SK-N-SH treated with all-trans-retinoic acid at 6 μM for 48 hours (cell line): Measurements from ENCODE around the gene CD46.

Experiments
- ARNTL ChIP-seq: fragments of 450-650 bp; formaldehyde crosslinking; IDR thresholded peaks from 2 replicates; pipeline ENCODE4 v1.5.0; 2020; ENCODE audit warnings: low read depth, mild to moderate bottlenecking, moderate library complexity, borderline replicate concordance
- BACH2 ChIP-seq: fragments of 250-450 bp; sonication (Bioruptor Pico); IDR thresholded peaks from 2 replicates; pipeline ENCODE4 v1.9.0; 2021; ENCODE audit warnings: mild to moderate bottlenecking, borderline replicate concordance
- CSRNP3 ChIP-seq: fragments of 250-450 bp; sonication (Bioruptor Pico); IDR thresholded peaks from 2 replicates; pipeline ENCODE4 v1.5.1; 2021; ENCODE audit warnings: mild to moderate bottlenecking, moderate library complexity
- GLIS3 ChIP-seq: fragments of 250-450 bp; sonication (Bioruptor Pico); IDR thresholded peaks from 2 replicates; pipeline ENCODE4 v1.5.0; 2020; ENCODE audit warnings: mild to moderate bottlenecking, moderate library complexity
- PATZ1 ChIP-seq: fragments of 250-450 bp; sonication (Bioruptor Pico); IDR thresholded peaks from 2 replicates; pipeline ENCODE4 v1.8.0; 2020; ENCODE audit warnings: mild to moderate bottlenecking, moderate library complexity, borderline replicate concordance
- POU6F1 ChIP-seq: fragments of 250-450 bp; sonication (Bioruptor Pico); IDR thresholded peaks from 2 replicates; pipeline ENCODE4 v1.8.0; 2021; ENCODE audit warnings: low read depth, mild to moderate bottlenecking, moderate library complexity, borderline replicate concordance
- TCF4 ChIP-seq: fragments of 250-450 bp; sonication (Bioruptor Pico); IDR thresholded peaks from 2 replicates; pipeline ENCODE4 v1.8.0; 2021; ENCODE audit warnings: mild to moderate bottlenecking, moderate library complexity, borderline replicate concordance
- TOX ChIP-seq: fragments of 250-450 bp; sonication (Bioruptor Pico); IDR thresholded peaks from 2 replicates; pipeline ENCODE4 v1.8.0; 2021; ENCODE audit warnings: mild to moderate bottlenecking, moderate library complexity, borderline replicate concordance
- TSHZ2 ChIP-seq: fragments of 250-450 bp; sonication (Bioruptor Pico); IDR thresholded peaks from 2 replicates; pipeline ENCODE4 v1.5.0; 2020; ENCODE audit warnings: mild to moderate bottlenecking, moderate library complexity
- ZC3H10 ChIP-seq: fragments of 250-450 bp; sonication (Bioruptor Pico); IDR thresholded peaks from 2 replicates; pipeline ENCODE4 v1.5.1; 2021; ENCODE audit warnings: mild to moderate bottlenecking, moderate library complexity
- ZFP30 ChIP-seq: fragments of 450-650 bp; formaldehyde crosslinking; IDR thresholded peaks from 2 replicates; pipeline ENCODE4 v1.5.0; 2022; ENCODE audit warnings: mild to moderate bottlenecking, moderate library complexity
- ZNF70 ChIP-seq: fragments of 450-650 bp; formaldehyde crosslinking; IDR thresholded peaks from 2 replicates; pipeline ENCODE4 v1.5.0; 2020; ENCODE audit warnings: mild to moderate bottlenecking, moderate library complexity
- ZNF8 ChIP-seq: fragments of 450-650 bp; formaldehyde crosslinking; IDR thresholded peaks from 2 replicates; pipeline ENCODE4 v1.5.0; 2020; ENCODE audit warnings: mild to moderate bottlenecking, moderate library complexity

GRCh38 chr1:207798847-207799246, 47.0 kb downstream of the CD46 start:
- no peak for TF ChIP-seq POU6F1 (CRISPR knock-in tag)
- TF ChIP-seq ZFP30 (CRISPR knock-in tag) = no peak
- no peak for TF ChIP-seq PATZ1 (CRISPR knock-in tag)
- no peak for TF ChIP-seq GLIS3 (CRISPR knock-in tag)
- no peak for TF ChIP-seq CSRNP3 (CRISPR knock-in tag)
- no peak for TF ChIP-seq ZC3H10
- no peak for TF ChIP-seq ZNF8
- no peak for TF ChIP-seq BACH2 (CRISPR knock-in tag)
- TF ChIP-seq ZNF70 (CRISPR knock-in tag) = no peak
- no peak for TF ChIP-seq TOX (CRISPR knock-in tag)
- TF ChIP-seq ARNTL (CRISPR knock-in tag) = no peak
- TF ChIP-seq TSHZ2 (CRISPR knock-in tag) = no peak
- TF ChIP-seq TCF4 = no peak
